Measurements from ENCODE around the gene CAPS.

Gene CAPS

DNA sequence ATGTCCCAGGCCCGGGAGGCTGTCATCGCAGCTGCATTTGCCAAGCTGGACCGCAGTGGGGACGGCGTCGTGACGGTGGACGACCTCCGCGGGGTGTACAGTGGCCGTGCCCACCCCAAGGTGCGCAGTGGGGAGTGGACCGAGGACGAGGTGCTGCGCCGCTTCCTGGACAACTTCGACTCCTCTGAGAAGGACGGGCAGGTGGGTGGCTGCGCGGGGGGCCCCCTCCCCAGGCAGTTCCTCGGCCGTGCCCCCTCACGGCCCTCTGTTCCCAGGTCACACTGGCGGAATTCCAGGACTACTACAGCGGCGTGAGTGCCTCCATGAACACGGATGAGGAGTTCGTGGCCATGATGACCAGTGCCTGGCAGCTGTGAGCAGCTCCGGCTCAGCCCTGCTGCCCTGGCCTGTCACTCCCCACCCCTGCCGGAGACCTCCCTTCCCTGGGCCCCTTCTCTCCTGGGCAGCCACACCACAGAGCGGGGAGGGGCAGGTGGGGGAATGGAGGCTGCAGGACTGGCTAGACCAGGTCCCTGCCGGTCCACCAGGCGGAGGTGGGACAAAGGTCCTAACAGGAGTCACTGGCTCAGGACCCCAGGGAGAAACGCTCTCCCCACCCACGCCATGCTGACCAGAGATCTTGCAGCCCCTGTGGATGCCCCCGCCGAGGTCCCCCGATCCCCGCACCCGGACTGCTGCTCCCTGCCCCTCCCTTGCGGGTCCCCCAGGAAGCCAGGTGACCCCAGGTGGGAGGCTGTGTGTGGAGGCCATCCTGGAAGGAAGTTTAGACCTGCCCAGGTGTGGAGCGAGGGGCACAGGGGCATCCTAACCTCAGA lies 1.1 kb downstream of the CAPS start:
- DNase-seq = no peak

DNA sequence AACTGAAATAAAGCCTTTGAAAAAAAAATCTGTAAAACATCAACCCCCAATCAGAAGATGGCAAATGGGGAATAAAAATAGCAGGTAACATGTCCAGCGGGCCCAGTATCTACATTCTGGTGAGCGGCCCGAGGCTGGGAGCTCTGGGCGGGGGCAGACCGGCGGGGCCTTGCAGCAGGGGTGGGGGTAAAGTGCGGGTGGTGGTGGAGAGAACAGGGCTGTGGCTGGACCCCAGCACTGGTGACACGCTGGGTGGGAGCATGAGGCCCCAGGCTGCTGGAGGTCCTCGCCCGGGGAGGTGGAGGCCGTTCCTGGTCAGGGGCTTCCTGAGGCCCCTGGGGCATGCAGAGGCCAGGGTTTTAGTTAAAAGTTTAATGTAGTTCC lies 1.7 kb downstream of the CAPS start:
- DNase-seq = no peak

- DNase-seq = no peak
Measured at GRCh38 chr19:5916181-5916708, 2.2 kb downstream of the CAPS start.

GRCh38 chr19:5917431-5918107 lies 3.5 kb downstream of the CAPS start:
- no peak for DNase-seq

DNA sequence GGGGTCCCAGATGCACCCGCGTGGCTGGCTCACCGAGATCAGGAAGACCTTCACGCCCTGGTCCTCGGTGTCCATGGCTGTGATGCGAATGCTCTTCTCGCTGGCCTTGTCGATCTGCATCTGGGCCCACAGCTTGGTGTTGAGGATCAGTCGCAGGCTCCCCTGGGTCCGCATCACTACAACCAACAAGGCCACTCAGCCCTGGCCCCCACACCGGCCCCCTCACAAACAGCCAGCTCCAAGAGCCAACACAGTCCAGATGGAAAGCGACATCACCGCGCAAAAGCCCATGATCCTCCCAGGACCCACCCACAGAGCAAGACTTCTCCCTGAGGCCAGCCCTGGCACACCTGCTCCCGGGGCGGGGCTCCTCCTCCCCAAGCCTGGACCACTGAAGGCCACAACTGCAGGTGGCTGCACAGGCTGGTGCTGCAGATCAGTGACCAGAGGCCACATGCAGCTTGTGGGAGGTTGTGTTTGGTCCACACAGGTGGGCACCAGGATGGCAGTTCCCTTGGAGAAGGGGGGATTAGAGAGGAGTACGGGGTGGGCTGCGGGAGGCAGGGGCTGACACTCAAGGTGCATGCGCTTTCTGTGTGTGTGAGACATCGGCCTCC lies 4.5 kb downstream of the CAPS start:
- DNase-seq = no peak

DNA sequence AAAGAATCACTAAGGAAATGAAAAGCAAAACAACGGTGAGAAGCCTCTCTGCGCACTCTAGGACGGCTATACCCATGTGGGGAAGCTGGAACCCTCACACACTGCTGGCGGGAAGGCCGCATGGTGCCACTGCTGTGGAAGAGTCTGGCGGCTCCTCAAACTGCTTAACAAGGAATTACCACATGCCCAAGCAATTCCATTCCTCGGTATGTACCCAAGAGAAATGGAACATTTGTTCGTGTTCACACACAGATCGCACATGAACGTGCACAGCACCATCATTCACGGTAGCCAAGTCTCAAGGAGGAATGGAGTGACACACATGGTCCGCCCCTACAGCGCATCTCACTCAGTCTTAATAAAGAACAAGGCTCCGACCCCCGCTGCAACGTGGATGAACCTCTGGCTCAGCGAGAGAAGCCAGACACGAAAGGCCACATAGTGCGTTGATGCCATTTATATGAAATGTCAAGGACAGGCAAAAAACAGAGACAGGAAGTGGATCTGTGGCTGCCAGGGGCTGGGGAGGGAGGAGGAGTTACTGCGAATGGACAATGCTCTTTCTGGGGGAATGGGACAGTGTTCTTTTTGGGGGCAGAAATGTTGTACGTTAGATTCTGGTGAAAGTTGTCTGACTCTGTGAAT lies 7.6 kb downstream of the CAPS start:
- DNase-seq = no peak

- DNase-seq = no peak
Measured at GRCh38 chr19:5922161-5922545, 8.1 kb downstream of the CAPS start.

DNA sequence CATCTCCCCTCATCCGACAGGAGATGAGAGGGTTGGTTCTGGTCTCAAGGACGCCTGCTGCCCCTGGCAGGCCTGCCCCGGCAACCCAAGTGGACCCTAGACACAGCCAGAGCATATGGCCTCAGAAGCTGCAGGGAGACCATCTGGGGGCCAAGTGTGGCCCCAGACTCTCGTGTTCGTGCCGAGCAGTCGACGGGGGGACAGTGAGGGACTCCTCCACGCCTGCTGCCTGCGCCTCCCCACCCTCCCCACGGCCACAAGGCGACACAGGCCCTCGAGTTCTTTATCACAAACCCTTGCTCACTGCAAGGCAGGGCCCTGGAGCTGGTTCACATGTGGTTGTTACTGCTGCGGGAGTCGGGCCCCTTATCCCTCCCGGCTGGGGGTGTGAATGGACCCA lies 9.3 kb downstream of the CAPS start:
- no peak for DNase-seq

- DNase-seq = no peak
Measured at GRCh38 chr19:5925830-5926427, 11.9 kb downstream of the CAPS start.

DNA sequence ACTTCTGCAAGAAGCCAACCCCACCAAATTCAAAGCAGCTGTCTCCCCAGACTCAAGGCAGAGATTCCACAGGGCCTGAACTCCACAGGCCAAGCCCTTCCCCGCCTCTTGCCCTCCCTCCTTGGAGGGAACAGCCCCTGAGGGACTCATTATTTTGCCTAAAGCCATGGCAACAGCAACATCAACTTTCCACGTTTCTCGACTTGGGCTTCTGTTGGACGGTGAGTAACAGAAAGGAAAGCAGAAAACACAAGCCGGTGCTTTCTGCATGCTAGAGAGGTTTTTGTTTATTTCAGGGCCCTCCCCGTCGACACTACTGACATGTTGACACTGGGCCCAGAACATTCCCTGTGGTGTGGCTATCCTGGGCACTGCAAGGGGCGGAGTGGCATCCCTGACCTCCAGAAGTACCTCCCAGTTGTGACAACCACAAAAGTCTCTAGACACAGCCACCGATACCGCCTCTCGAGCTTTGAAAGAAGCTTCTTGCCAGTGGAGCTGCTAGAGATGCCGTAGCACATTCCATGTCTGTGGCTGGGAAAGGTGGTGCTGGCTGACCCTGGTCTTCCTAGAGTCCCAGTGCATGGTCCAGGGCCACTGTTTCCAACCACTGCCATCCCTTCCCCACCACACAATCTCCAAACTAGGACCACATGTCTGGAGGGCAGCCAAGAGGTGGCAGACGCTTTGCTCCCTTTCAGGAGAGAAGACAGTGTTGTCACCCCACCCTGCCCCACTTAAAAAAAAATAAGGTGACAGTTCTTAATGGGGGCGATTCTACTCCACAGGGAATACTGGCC lies 12.8 kb downstream of the CAPS start:
- DNase-seq = no peak

- no peak for DNase-seq
Measured at GRCh38 chr19:5927441-5927821, 13.4 kb downstream of the CAPS start.

GRCh38 chr19:5929179-5929578 lies 15.1 kb downstream of the CAPS start:
- no peak for DNase-seq

GRCh38 chr19:5929625-5930024 lies 15.6 kb downstream of the CAPS start:
- DNase-seq = no peak

DNA sequence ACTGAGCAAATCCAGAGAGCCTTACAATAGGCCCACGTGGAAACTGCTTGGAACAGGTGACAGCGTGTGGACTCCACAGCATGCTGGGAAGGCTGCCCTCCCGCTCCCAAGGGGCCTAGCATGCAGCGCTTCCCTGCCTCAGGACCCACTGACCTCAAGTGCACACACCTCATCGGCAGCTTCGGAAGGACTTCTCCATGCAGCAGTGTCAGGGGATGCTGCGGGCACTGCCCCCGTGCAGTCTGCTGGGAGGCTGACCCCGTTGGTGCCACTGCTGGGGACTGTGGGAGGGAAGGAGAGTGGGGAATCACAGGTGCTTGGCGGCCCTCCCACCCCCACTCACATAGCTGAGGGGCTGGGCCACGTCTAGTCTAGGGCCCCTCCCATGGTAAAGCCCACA lies 17.2 kb downstream of the CAPS start:
- no peak for DNase-seq

DNA sequence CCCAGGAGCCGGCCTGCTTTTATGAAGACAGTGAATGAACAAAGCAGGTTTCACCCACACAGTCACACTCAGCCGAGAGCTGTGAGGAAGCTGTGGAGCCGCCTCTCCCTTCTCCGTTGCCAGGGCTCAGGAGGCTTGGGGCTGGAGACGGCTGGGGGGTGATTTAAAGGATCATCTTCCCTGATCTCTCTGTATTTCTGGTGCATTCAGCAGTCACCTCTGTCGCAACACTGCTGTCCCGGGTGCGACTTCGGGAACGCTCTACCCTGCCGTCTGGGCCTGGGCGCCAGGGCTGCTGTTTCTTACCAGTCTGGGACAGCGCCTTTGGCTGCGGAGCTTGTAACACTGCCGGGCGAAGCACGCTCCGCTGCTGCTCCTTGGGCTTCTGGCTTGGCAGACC lies 18.1 kb downstream of the CAPS start:
- no peak for DNase-seq

GRCh38 chr19:5932609-5933262 lies 18.7 kb downstream of the CAPS start:
- DNase-seq = no peak

- no peak for DNase-seq
Measured at GRCh38 chr19:5933391-5934068, 19.5 kb downstream of the CAPS start.

GRCh38 chr19:5934069-5934401 lies 20.0 kb downstream of the CAPS start:
- no peak for DNase-seq

DNA sequence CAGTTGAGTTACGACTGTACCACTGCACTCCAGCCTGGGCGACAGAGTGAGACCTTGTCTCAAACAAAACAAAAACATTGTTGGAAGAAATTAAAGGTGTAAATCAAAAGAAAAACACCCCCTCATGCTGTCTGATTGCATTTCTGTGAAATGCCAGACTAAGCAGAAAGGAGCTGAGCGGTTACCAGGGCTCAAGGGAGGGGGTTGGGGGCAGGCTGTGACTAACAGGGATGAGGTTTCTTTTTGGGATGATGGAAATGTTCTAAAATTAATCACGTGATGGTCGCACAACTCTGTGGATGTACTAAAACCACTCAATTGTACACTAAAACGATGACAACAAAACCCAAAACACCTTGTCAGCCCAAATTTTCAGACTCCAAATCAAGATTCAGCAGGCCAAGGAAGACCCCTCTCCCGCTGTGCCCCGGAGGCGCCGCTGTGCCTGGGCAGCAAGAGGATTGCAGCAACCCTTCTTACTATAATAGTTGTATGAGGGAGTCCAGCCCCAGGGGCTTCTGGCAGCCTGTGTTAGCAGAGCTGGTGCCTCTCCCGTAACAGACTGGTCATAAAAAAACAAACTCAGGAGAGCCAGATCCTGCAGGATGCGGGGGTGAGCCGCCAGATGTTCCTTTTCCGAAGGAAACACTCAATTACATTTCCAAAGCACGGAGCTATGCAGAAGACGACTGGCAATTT lies 20.9 kb downstream of the CAPS start:
- DNase-seq = no peak

- no peak for DNase-seq
Measured at GRCh38 chr19:5935473-5936291, 21.6 kb downstream of the CAPS start.
